Astrocyte (in vitro differentiated cells and primary cell): ENCODE measurements around the gene KIRREL3. TPM values are rescaled to one million over a fixed set of nuclear protein-coding genes. Genes with fewer than 3 reads are reported as not detected.

Source experiments
- DNase-seq: peaks from one replicate; pipeline ENCODE4 v3.0.0-alpha.2; 2010; ENCODE audit warnings: low read depth
- FAIRE-seq: peaks from 2 replicates; lab custom pipeline; 2011; peaks lifted over from hg19 to GRCh38; lab: Jason Lieb, UNC
- H2AFZ ChIP-seq: 2 replicates; pipeline ENCODE4 v1.6.0; 2012; ENCODE audit warnings: low read depth, low read length, inconsistent platforms
- H3K27ac ChIP-seq: 2 replicates; pipeline ENCODE4 v1.5.1; 2011; ENCODE audit warnings: low read depth, low read length, inconsistent platforms
- H3K27me3 ChIP-seq: 2 replicates; pipeline ENCODE4 v1.6.0; 2011; ENCODE audit warnings: low read length, inconsistent platforms; ENCODE audit not compliant: insufficient read depth
- H3K36me3 ChIP-seq: 2 replicates; pipeline ENCODE4 v1.5.1; 2011; ENCODE audit warnings: low read length, inconsistent platforms; ENCODE audit not compliant: insufficient read depth
- H3K4me1 ChIP-seq: 2 replicates; pipeline ENCODE4 v1.5.1; 2011; ENCODE audit warnings: low read length, inconsistent platforms; ENCODE audit not compliant: insufficient read depth
- H3K4me2 ChIP-seq: 2 replicates; pipeline ENCODE4 v1.6.0; 2012; ENCODE audit warnings: low read length, inconsistent platforms
- H3K4me3 ChIP-seq: 2 replicates; pipeline ENCODE4 v1.5.1; 2011; ENCODE audit warnings: low read depth, mild to moderate bottlenecking, low read length, inconsistent platforms; ENCODE audit not compliant: insufficient read depth
- H3K79me2 ChIP-seq: 2 replicates; pipeline ENCODE4 v1.6.0; 2012; ENCODE audit warnings: mild to moderate bottlenecking, low read length, inconsistent platforms; ENCODE audit not compliant: insufficient read depth
- H3K9ac ChIP-seq: 2 replicates; pipeline ENCODE4 v1.6.0; 2012; ENCODE audit warnings: mild to moderate bottlenecking, low read length, inconsistent platforms
- H3K9me3 ChIP-seq: 2 replicates; pipeline ENCODE4 v1.5.1; 2012; ENCODE audit warnings: low read depth, mild to moderate bottlenecking, low read length, inconsistent platforms; ENCODE audit not compliant: insufficient read depth
- H4K20me1 ChIP-seq: 2 replicates; pipeline ENCODE4 v1.6.0; 2012; ENCODE audit warnings: low read length, inconsistent platforms; ENCODE audit not compliant: insufficient read depth
- H3K27ac Mint-ChIP-seq: one replicate; pipeline ENCODE4 v1.8.0; 2021; ENCODE audit warnings: mild to moderate bottlenecking, mixed read lengths; ENCODE audit not compliant: unreplicated experiment
- H3K27me3 Mint-ChIP-seq: one replicate; pipeline ENCODE4 v1.8.0; 2021; ENCODE audit warnings: low read depth, mixed read lengths; ENCODE audit not compliant: unreplicated experiment
- H3K36me3 Mint-ChIP-seq: one replicate; pipeline ENCODE4 v1.8.0; 2021; ENCODE audit warnings: low read depth, mixed read lengths; ENCODE audit not compliant: unreplicated experiment
- H3K4me1 Mint-ChIP-seq: one replicate; pipeline ENCODE4 v1.8.0; 2021; ENCODE audit warnings: low read depth, mixed read lengths; ENCODE audit not compliant: unreplicated experiment
- H3K4me3 Mint-ChIP-seq: one replicate; pipeline ENCODE4 v1.8.0; 2021; ENCODE audit warnings: mild to moderate bottlenecking, moderate library complexity, mixed read lengths; ENCODE audit not compliant: unreplicated experiment
- H3K9me3 Mint-ChIP-seq: one replicate; pipeline ENCODE4 v1.8.0; 2021; ENCODE audit warnings: mild to moderate bottlenecking, mixed read lengths; ENCODE audit not compliant: unreplicated experiment
- CTCF ChIP-seq: IDR thresholded peaks from 2 replicates; pipeline ENCODE4 v1.5.1; 2011; ENCODE audit warnings: low read depth, mild to moderate bottlenecking, inconsistent platforms, low read length, moderate library complexity; ENCODE audit not compliant: insufficient read depth
- EZH2 ChIP-seq: IDR thresholded peaks from 2 replicates; pipeline ENCODE4 v1.6.1; 2012; ENCODE audit warnings: mild to moderate bottlenecking, low read length, inconsistent platforms; ENCODE audit not compliant: insufficient read depth
- total RNA-seq: library from RNA; stranded (reverse); gene quantifications from 2 replicates; pipeline ENCODE4 v1.2.1, GENCODE V29; 2021

KIRREL3 gene
- total RNA-seq, 1 donor from 2014 or later = 0.91 TPM

DNA sequence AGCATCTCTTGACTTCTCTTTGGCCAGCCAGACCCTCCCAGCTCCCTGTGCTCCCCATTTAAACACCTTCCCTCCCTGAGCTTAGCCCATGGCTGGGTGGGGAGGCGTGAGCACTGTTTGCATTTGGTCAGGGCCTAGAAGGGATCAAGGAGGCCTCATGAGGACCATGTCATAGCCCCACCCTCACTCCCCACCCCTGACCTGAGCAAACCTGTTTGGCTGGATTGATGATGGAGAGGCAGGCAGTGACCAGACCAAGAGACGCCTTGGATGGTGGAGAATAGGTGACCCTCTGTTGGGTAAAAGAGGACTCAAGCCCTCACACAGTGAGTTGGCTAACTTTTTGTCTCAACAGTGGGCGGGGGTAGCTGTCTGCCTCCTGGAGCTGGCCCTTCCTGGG, 595.2 kb downstream of the KIRREL3 start:
- FAIRE-seq = no peak

GRCh38 chr11:126404367-126404766, 596.2 kb downstream of the KIRREL3 start:
- H3K4me1 ChIP-seq = peaks cover 8% of the 10 kb centered on the region
- peaks cover 2% of the 10 kb centered on the region for H3K27me3 Mint-ChIP-seq
- H3K36me3 Mint-ChIP-seq = peaks cover 18% of the 10 kb centered on the region
- no peak overlapping the region for H3K4me3 Mint-ChIP-seq
- H4K20me1 ChIP-seq = peaks cover 8% of the 10 kb centered on the region
- peaks cover 4% of the 10 kb centered on the region for H3K9me3 Mint-ChIP-seq
- no peak overlapping the region for H3K9ac ChIP-seq
- H3K27me3 ChIP-seq = no peaks in the 10 kb centered on the region
- TF ChIP-seq EZH2 (no peak), CTCF (no peak)
- no peak overlapping the region for H3K27ac ChIP-seq
- FAIRE-seq = no peak
- no peak overlapping the region for H2AFZ ChIP-seq
- H3K36me3 ChIP-seq = no peaks in the 10 kb centered on the region
- H3K9me3 ChIP-seq = no peaks in the 10 kb centered on the region
- no peak overlapping the region for H3K27ac Mint-ChIP-seq
- DNase-seq = no peak
- H3K4me3 ChIP-seq = no peak overlapping the region
- H3K4me1 Mint-ChIP-seq = peaks cover 10% of the 10 kb centered on the region
- H3K4me2 ChIP-seq = no peak overlapping the region
- no peaks in the 10 kb centered on the region for H3K79me2 ChIP-seq

More for the DNA sequence above, 595.2 kb downstream of the KIRREL3 start:
- Histone ChIP-seq H3K9me3 (no peaks in the 10 kb centered on the region), H3K4me2 (no peak overlapping the region), H3K27me3 (no peaks in the 10 kb centered on the region), H3K27ac (no peak overlapping the region), H3K79me2 (no peaks in the 10 kb centered on the region), H3K4me1 (peaks cover 8% of the 10 kb centered on the region), H3K9ac (no peak overlapping the region), H3K4me3 (no peak overlapping the region), H4K20me1 (peaks cover 8% of the 10 kb centered on the region), H3K36me3 (no peaks in the 10 kb centered on the region), H2AFZ (no peak overlapping the region)
- H3K9me3 Mint-ChIP-seq = peaks cover under 1% of the 10 kb centered on the region
- H3K36me3 Mint-ChIP-seq = peaks cover 15% of the 10 kb centered on the region
- H3K27ac Mint-ChIP-seq = no peak overlapping the region
- no peak overlapping the region for H3K4me3 Mint-ChIP-seq
- H3K27me3 Mint-ChIP-seq = peaks cover 2% of the 10 kb centered on the region
- H3K4me1 Mint-ChIP-seq = peaks cover 10% of the 10 kb centered on the region
- DNase-seq = no peak
- TF ChIP-seq EZH2 = no peak

DNA sequence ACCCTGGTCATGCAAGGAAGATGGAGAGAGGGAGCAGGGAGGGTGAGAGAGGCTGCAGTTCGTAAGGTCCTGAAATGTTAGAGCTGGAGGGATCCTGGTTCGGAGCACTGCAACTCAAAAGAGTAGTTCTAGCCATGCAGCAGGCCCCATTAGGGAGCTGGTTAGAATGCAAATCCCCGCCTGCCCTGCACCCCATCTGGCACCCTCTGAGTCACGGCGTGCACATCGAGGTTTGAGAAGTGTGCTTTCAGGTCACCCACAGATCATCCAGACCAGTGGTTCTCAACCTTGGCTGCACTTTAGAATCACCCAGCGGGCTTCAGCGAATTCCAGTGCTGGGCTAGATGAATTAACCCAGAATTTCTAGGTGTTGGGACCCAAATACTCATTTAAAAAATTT, 596.9 kb downstream of the KIRREL3 start:
- peaks cover 8% of the 10 kb centered on the region for H3K4me1 ChIP-seq
- DNase-seq (no peak), FAIRE-seq (no peak)
- Mint-ChIP-seq H3K4me1 (peaks cover 10% of the 10 kb centered on the region), H3K9me3 (peaks cover 4% of the 10 kb centered on the region), H3K27me3 (no peaks in the 10 kb centered on the region), H3K36me3 (peaks cover 18% of the 10 kb centered on the region), H3K4me3 (no peak overlapping the region), H3K27ac (no peak overlapping the region)
- H3K27me3 ChIP-seq = no peaks in the 10 kb centered on the region
- no peak overlapping the region for H2AFZ ChIP-seq
- H4K20me1 ChIP-seq = peaks cover 8% of the 10 kb centered on the region
- no peak overlapping the region for H3K9ac ChIP-seq
- no peak overlapping the region for H3K27ac ChIP-seq
- H3K9me3 ChIP-seq = no peaks in the 10 kb centered on the region
- no peak overlapping the region for H3K4me3 ChIP-seq
- H3K79me2 ChIP-seq = no peaks in the 10 kb centered on the region
- H3K4me2 ChIP-seq = no peak overlapping the region
- TF ChIP-seq EZH2 = no peak
- no peak for TF ChIP-seq CTCF
- H3K36me3 ChIP-seq = no peaks in the 10 kb centered on the region
